NCI-H1694 (cell line): Measurements from ENCODE around the gene MEGF10.
"Not testable (repeated sequence)": the region's sequence is repeated elsewhere in the genome, so short reads cannot be mapped to it uniquely, and the experiment has no call there.

Experiments used
- DNase-seq: peaks from one replicate; lab custom pipeline; 2025; lab: John Stamatoyannopoulos, UW

Gene MEGF10

DNA sequence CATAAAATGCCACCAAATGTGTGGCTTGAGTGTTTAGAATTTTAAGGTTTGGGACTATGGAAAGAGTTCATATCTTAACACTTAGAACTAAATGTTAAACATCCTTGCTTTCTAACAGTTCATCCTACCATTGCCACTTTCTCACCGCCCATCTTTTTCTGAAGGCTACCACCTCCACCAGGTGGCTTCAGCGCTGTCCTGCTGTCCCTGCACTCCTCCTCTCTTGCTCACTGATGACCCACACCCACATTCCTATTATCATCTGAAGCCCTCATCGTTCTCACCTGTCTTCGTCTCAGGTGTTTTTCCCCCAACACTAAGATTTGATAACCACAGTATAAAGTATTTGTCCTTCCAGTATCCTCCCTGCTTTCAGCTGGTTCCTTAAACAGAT is 7.4 kb downstream of the MEGF10 start:
- DNase-seq: no peak

DNA sequence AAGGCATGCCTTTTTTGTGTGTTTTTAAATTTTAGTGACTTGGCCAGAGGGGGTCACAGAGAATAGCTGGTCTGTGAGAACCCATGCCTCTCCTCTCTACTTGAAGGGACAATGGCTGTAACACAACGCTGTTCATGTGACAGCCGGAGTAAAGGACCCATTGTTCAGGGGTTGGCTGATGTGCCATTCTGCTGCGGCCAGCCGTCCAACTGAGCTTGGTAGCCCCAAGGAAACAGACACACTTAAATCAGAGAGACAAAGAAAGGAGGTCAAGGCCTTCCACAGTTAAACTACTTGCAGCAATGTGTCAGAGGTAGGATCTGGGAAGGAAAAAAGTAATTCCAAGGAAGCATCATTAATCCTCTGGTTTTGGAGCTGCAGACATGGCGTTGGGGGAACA is 8.1 kb downstream of the MEGF10 start:
- no peak for DNase-seq

DNA sequence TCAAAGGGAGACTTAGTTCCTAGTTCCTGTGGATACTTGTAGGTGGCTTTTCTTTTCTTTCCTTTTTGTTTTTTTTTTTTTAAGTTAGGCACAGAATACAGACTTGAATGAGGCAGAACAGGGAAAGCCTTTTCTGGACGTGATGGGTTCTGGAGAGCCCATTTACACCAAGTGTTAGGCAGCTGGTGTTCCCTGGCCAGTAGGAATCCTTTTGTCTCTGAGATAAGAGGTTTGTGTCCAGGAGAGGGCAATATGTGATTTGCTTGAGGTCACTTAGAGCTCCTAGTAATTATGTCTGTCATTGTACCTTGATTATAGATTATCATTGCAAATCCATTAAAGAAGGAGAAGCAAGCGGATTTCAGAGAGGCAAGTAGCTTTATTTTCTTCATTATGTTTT is 9.1 kb downstream of the MEGF10 start:
- no peak for DNase-seq

DNA sequence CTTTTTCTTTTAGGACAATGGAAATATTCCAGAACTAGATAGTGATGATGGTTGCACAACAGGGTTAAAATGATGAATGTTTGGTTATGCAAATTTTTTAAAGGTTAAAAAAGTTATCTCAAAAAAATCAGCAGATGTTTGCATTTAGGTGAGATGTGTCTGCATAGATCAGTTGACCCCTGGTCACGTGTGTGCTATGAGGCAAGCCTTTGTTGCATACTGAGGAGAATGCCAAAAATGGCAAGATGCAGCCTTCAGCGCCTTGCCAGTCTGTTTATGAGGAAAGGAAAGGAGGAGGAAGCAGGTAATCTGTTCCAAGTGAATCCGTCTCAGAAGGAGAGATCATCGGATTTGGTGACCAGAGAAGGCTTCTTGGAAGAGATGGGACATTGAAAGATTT is 11.9 kb downstream of the MEGF10 start:
- DNase-seq: no peak

DNA sequence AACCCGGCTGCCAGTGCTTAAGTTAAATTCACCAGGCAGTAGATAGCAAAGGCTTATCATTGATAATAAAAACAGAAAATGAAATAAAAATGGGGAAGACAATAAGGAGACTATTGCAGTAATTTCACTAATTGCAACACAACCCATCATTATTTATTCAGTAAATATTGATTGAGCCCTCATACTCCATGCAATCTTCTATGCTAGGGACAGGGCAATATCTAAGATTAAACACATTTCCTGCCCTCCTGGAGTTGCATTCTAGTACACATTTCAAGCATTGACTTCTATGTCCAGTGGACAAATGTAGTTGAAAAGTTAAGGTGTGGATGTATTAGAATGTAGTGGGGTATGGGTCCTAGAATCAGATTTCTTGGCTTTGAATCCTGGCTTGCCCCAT is 12.8 kb downstream of the MEGF10 start:
- DNase-seq: no peak

DNA sequence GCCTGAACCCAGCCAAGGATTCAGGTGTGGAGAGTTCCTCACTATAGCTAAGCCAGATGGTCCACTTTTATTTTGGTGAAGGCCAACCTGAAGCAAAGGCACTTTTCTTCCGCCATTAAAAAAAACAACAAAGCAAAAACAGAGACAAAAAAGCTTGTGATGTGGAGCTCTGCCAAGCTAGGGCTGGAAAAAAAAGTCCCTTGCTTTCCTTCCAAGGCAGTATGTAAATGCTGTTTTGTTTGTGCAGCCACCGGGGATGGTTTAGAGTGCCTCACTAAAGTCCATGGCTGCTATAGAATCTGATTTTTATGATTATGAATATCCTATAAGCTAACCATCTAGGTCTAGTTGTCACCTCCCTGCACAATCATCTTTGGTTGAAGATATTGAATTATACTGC is 14.9 kb downstream of the MEGF10 start:
- DNase-seq: no peak

DNA sequence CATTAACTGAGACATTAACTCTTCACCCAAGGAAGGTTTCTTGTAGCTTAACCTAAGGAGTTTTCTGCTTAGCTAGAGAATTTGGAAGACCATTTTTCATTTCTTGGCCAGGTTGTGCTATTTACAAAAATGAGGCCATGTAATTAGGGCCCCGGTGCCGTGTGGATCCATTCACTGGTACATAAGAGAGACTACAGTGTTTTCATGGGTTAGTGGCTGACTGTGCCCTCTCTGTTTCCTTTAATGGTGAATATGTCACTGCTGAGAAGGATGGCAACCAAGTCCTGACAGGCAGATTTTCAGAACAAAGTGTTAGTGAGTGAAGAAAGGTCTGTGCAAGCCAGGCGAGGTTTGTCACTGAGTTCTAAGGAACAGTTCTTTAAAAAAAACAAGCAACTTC is 15.4 kb downstream of the MEGF10 start:
- DNase-seq: no peak

DNA sequence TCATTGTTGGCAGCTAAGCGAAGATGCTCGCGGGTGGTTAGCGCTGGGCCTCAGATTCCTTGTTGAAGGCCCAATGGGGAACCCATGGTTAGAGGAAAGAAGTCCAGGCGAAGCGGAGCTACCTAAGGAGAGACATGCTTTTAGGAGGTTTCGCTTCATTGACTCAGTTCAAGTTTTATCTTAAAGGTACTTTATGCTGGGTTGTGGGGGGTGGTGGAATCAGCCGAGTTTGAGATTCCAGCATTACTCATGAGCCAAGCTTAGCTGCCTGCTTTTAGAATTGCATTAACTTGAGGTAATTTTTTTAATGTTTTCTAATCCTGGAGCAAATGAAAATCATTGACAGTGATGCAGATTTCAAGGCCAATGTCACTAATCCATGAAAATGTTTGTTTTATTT is 16.1 kb downstream of the MEGF10 start:
- DNase-seq: no peak

DNA sequence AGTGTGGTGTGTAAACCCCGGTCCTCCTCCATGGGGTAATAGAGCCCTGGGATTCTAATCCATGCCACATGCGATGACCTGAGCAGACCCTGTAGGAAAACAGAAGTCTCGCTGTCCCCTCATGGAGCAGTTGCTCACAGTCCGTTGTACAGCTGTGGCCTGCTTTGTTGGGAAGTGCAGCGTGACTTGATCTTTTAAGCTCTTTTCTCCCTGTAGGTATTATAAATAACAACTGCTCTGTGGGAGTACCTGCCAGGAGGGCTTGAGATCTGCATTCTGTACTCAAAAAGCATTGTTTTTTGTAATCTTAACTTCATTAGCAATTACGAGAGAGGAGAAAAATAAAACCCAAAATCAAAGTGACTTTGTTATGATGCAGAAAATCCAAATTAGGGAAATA is 17.3 kb downstream of the MEGF10 start:
- no peak for DNase-seq

DNA sequence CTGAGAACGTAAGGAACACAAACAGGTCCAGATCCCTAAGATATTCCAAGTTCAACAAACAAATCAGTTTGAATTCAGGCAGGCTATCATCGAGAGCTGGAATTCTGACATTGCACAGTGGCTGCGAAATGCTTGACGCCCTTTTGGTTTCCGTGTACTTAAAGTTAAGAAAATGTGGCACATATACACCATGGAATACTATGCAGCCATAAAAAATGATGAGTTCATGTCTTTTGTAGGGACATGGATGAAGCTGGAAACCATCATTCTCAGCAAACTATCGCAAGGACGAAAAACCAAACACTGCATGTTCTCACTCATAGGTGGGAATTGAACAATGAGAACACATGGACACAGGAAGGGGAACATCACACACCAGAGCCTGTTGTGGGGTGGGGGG is 17.7 kb downstream of the MEGF10 start:
- not testable (repeated sequence) for DNase-seq

DNA sequence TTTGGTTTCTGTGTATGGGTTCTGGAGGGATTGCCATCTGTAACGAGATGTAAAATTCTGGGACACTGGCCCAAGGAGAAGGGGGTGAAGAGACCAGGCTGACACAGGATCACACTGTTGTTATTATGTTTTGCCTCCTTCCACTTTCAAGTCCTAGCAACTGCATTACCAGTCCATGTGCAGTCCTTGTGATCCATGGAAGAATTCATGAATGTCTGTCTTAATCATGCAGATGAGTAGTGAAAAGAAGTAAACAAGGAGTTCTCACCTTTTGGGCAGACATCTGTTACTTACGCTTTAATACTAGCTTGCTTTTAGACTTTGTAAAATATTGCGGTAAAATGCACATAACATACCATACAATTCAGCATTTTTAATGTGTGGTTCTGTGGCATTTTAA is 18.3 kb downstream of the MEGF10 start:
- no peak for DNase-seq

DNA sequence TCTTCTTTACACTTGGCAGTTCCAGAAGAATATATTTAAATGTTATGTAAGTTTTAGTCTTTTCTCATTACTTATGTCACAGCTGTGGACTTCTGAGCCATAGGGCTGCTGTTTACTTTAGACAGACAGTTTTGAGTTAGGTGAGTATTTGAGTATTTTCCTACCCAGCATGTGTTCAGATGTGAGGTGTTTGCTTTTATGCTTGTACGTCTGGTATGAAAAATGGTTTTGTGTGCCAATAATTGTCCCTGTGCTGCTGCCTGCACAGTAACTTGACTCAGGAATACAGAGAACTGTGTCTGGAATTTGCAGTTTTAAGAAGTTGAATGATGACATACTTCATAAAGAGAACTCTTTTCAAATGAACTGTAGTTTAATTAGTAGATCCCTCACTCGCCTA is 20.8 kb downstream of the MEGF10 start:
- DNase-seq: no peak

DNA sequence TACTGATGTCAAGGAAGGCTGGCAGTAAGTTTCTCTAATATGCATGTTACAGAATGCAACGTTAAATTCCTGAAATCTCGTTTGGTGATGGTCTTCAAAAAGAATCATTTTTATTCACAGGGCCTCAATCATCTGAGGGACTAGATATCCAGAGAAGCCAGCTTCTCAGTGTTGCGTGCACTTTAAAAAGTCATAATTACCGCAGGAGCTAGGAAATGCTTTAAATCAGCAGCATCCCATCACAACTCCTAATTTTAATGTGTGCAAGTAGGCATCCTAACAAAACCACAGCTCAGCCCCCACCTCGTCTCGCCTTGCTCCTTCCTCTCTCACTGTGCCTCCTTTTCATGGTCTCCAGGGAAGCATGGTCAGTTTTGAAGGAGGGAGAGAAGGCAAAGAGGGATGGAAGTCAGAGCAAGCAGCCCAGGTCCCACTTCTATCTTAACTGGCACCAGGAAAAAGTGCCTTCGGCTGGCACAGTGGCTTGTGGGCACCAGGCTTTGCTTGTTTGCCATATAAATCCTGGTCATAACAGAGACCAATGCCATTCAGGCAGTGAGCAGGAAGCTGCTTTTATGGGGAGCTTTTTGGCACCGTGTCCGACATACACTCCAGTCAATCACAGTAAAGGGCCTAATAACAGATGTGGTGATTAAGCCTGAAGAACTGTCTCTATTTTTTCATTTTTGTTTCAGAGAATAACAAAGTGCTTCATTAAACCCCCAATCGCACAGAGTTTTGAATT is 21.4 kb downstream of the MEGF10 start:
- DNase-seq: peak; percentile 30

DNA sequence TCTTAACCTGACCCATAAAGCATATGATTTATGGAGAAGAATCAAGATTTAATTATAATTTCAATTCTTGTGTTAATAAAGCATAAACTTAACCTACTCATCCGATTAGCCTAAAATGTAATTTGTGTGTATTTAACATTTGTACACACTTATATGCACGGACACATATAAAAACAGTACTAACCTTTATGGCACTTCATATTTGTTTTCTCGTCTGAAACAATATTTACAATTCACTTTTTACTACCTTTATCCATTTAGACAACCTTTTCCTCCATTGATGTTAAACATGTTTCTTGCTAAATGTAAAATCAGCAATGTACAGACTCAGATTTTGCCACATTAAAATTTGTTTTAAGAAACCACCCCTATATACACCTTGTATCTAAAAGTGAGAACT is 22.8 kb downstream of the MEGF10 start:
- no peak for DNase-seq

DNA sequence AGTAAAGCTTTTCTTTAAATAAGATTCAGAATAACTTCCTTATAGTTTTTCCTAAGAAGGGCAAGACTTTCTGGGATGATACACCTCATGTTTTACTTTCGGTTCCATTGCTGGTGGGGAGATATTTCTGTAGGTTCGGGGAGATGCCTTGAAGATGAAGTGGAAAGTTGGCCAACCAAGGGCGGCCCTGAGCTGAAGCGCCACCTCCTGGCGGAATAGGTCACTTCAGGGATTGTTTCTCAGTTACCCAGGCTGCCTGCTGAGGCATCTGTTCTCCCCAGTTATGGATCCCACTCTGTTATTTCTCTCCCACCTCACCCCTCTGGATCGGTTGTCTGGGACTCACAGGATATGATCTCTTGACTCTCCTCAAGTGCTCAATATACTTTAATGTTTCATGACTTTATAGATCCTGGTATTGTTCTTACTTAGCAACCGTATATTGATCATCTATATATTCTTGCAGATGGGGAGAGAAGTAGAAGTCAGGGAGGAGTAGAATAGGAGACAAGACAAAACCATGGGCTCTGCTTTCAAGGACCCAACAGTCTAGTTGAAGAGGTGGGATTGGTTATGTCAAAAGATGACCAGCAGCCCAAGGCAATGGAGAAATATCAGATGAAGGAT is 23.4 kb downstream of the MEGF10 start:
- DNase-seq: no peak

DNA sequence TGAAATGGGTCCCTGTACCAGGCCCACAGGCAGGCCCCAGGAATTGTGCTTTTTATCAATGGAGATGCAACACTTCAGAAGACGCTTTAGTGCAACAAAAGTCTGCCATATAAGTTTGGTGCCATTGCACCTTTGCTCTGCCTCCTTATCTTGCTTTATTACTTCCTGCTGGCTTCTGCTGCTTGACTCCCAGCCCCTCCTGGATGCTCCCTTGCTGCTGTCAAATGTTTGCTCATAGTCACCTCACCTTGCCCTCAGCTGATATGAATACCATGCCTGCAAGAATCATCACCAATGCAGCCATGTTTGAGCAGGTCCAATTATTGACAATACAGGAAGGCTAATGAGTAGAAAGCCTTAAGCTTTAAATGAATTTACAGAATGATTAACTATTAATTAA is 25.4 kb downstream of the MEGF10 start:
- no peak for DNase-seq

DNA sequence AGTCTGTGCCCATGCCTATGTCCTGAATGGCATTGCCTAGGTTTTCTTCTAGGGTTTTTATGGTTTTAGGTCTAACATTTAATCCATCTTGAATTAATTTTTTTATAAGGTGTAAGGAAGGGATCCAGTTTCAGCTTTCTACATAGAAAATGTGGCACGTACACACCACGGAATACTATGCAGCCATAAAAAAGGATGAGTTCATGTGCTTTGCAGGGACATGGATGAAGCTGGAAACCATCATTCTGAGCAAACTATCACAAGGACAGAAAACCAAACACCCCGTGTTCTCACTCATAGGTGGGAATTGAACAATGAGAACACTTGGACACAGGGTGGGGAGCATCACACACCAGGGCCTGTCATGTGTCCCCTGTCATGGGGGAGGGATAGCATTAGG is 26.8 kb downstream of the MEGF10 start:
- not testable (repeated sequence) for DNase-seq

DNA sequence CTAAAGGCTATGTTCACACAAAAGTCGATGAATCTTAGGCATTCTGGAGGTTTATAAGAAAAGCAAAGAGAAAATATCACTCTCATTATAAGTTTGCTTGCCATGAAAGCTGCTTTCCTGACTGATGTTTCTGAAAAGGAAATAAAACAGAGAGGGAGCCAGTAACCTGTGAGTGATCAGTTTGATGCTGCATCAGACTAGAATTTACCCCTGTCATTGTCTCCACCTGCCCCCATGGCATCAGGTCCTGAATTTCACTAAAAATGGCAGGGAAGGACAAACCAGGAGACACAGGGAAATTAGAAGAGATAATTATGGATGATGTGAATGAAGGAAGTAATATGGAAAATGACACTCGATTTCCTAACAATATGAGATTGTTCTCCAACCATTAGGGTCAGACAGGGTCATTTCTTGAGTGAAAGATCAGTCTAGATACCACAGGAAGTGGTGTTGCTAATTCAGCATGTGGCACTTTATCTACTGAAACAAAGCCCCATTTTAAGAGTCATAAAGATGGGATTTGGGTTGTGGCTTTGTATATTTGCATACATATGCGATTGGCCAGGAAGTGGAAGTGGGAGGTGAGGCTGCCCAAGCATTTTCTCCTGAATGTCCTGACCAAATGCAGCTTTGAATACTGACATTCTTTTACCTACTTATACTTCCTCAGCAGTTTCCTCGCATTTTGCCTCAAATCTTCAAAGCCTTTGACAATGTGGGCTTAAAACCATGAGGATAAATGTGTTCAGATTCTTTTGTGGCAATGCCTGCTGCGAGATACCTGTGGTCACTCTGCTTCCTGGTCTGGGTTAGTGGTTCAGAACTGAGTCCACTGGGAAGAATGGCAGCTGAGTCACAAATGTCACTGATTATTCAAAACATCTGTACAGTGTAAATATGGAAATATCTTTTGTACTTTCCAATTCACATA is 29.7 kb downstream of the MEGF10 start:
- no peak for DNase-seq

DNA sequence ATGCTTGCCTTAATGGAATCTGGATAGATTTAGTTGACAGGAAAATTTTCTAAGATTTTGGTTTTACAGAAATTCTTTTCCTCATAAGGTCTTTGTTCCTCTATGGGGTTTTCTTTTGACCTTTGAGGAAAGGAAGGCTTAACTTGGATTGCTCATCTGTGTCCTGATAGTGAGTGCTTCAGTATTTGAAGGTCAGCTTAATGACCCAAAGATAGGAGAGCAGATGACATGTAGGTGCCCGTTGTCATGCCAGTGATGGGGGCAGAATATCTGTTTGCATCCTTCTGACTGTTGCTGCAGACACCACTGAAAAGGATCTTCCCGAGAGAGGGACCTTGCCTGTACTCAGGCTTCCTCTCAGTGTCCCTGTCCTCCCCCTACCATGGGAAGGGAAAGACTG is 30.9 kb downstream of the MEGF10 start:
- no peak for DNase-seq

DNA sequence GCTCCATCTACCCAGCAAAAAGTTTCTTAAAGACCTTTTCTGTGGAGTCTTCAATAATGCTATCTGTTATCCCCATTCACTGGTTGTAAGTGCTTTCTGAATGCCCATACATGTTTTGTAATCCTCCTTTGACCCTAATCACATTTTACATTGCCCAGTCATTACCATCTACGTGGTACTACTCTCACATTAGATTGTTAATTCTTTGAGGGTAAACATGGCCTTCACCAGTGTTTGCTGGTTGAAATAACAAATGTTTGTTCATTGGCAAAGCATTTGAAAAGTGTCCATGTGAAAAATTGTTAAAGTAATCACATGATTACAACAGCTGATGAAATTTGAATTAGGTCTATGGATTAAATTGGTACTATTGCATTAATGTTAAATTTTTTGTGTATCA is 31.8 kb downstream of the MEGF10 start:
- DNase-seq: no peak

DNA sequence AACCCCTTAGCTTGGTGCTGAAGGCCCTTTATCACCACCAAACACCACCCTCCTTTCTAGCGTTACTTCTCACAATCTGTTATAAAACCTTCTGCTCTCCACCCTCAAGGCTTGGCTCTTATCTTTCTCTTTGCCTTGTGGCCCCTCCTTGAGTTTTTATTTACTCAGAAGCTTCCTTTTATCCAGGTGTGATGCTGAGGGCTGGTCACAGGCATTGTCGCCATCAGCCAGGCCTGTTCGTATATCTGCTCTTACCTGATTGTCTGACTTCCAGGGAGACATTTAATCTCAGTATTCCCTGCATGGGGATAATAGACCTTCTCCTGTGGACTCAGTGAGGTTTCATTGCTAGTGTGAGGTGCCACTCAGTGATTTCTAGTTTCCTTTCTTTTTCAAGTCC is 34.2 kb downstream of the MEGF10 start:
- no peak for DNase-seq

DNA sequence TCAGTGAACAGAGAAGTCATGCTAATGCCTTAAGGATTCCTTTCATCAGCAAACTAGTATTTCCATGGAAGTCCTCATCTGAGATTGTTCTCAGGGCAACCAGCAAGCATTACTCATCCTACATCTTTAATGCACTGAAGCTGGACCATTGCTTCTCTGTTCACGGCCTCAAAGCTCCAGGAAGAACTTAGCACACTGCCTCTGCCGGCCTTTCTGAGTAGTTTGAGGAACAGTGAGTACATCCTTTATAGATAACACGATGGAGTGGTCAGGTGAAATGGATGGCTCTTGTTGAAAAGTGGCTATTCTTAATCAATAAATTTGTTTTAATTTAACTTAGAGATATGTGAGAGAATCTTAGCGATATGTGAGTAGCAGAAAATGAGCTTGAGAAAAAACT is 35.8 kb downstream of the MEGF10 start:
- no peak for DNase-seq
